HepG2 (cell line): Measurements from ENCODE around the gene TSEN34.

Experiments
- FOXA1 ChIP-seq, 2 experiments: fragments of 450-650 bp in 1 of 2; sonication (generic) in 1 of 2; formaldehyde crosslinking in 1 of 2; IDR thresholded peaks; 2 replicates each; pipeline versions ENCODE4 v1.4.0 to v1.6.1; 2016 to 2020; ENCODE audit warnings: missing genetic modification reagents in 1 of 2
- ZNF274 ChIP-seq: sonication (generic); formaldehyde crosslinking; IDR thresholded peaks from 2 replicates; pipeline ENCODE4 v1.5.1; 2020; ENCODE audit warnings: mild to moderate bottlenecking, missing genetic modification reagents

DNA sequence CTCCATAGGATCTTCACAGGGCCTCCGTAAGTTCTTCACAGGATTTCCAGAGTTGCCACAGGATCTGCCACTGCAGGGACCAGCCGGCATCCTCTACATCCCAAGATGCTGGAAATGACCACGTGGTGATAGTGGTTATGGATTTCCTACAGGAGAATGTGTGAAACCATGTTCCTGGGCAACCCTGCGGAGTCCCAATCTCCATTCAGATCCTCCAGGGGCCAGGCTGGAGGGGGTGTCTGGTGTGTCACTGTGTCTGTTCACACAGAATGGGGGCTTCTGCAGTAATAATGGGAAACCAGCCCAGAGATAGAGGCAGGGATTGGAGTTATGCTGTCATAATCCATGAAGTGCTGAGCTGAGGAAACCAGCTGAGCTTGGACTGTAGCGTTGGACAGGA, 42.8 kb downstream of the TSEN34 start:
- TF ChIP-seq ZNF274 (CRISPR knock-in tag), result no peak
- no peak for TF ChIP-seq FOXA1 (IDR thresholded peaks at IDR 0.05)
- TF ChIP-seq FOXA1 (CRISPR knock-in tag; IDR thresholded peaks at IDR 0.05), result no peak
